NCI-H748 treated with DMSO at 0.1 percent for 48 hours (cell line): ENCODE data around the gene DTD1.

Experiments
- DNase-seq: peaks from one replicate; lab custom pipeline; 2025; lab: John Stamatoyannopoulos, UW

The DTD1 gene

GRCh38 chr20:18587665-18588573 lies at the start of gene DTD1:
TSS of gene DTD1 (plus strand) at chr20:18588054. CDS start at chr20:18588073, 19 bp downstream.
- DNase-seq: peak; percentile 95

GRCh38 chr20:18541741-18542140 lies 46.1 kb upstream of the DTD1 start:
- DNase-seq: no peak

DNA sequence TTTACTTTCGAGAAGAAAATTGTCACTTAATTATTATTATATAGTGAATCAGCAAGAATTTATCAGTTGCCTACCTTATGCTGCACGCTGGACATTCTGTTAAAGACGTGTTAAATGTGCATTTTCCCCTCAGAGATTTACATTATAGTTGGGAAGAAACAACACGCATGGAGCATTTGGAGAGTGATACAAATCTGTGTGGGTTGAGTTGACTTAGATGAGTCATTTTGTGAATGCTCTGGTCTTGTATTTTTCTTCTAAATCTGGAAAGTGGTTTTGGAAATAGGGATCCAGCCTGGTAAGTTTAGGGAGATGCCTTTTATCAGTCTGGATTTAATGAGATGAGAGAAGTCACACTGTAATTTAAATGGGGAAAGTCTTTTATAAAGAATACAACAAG lies 44.6 kb upstream of the DTD1 start:
- no peak for DNase-seq

DNA sequence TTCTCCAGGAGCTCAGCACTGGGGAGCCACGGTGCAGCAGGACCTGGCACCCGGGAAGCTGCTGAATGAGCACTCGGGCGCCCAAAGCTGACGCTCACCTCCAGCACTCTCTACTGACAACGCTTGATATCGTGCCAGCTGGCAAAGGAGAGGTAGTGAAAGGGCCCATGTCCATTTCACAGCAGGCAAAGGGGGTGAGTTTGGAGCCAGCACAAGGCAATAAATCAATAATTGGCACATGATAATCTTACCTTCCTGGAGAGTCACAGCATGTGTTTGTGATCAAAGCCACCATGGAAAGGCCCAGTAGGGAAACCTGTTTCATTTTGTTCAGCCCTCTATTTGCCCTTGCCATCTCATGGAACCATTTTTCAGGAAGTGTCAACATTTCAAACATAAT lies 43.9 kb upstream of the DTD1 start:
- peak; percentile 13 for DNase-seq

DNA sequence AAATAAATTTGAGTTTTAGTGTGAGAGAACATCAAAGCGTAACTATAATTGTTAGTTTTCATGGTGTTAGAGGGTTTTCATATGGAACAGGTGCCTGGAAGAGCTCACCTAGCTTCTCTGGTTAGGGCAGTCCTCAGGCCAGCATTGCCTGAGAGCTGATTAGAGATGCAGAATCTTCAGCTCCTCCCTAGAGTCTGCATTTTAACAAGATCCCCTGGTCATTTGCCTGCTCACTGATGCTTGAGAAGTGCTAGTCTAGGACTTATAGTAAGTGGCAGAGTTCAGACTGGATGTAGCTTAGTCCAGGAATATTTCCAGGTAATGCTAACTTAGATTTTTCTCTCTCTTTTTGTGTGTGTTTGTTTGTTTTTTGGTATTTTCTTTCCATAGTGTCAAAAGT lies 42.3 kb upstream of the DTD1 start:
- DNase-seq: no peak

GRCh38 chr20:18548465-18548864 lies 39.4 kb upstream of the DTD1 start:
- DNase-seq: no peak

GRCh38 chr20:18553746-18554145 lies 34.1 kb upstream of the DTD1 start:
- DNase-seq: no peak

DNA sequence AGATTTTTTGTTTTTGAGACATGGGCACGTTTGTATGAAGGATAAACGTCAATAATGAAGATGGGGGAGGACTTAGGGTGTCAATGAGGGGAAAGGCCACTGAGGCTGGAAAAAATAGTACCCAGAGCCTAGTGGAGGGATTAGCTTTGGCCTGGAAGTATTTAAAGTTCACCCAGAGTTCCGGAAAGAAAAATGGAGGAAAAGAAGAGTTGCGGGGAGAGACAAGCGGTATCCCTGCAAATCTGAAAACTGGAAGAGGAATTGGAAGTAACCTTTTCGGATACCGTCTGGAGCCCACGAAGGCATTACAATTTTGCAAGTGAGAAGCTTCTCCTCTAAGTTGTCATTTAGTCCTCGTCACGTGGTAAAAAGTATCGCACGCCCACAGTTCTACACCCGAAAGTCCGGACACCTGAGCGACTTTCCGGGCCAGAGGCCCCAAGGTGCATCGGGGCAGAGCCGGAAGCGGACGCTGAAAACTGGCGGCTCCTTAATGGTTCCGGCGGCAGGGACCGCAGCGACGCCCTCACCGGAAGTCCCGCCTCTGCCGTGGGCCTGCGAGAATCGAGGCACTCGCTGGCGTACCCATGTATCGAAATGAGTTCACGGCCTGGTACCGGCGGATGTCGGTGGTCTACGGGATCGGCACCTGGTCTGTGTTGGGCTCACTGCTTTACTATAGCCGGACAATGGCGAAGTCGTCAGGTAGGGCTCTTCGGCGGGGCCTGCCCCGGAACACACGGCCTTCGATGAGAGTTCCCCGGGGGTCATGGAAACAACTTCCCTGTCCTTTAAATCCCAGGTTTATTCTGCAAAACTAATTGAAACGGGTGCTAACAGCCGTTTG lies 20.7 kb upstream of the DTD1 start, which contains the start of gene SMIM26:
TSS of gene SMIM26 (plus strand) at position 541 of the 847 bp plus-strand sequence. CDS start at position 588, 47 bp downstream.
- DNase-seq: peak; percentile 90

DNA sequence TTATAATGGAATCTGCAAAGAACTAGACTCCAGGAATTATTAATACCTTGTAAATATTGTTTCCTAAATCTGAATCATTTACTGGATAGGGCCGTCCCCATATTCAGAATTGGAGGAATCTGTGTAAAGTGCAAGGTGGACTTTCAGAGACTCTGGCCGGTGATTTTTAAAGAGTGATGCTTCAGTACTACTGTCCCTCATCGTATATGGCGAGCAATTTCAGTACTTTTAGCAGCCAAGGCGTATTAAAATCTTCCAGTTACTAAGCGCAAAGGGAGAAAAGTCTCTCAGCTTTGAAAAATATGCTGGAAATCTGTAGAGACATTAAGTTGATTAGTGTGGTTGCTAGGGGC lies 20.1 kb upstream of the DTD1 start:
- no peak for DNase-seq

- DNase-seq: no peak
These were observed 16.8 kb upstream of the DTD1 start for GRCh38 chr20:18571009-18571408.

GRCh38 chr20:18571578-18571977 lies 16.3 kb upstream of the DTD1 start:
- no peak for DNase-seq

DNA sequence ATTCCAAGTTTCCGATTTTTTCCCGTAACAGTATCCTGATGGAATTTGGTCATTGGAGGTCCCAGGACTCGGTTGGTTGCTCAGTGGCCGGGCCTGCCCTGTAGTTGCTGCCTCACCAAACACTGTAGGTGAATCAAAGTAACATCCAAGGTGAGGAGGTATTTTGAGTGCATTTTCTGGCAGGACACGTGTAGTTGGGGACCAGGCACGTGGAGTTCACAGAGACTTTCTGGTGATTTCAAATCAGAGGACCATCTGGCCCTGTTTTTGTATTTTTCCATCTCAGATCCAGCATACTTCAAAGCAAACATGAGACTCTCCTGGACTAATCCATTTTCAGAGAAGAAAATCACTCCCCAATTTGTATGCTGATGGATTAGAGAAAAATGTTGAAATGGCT lies 9.9 kb upstream of the DTD1 start:
- DNase-seq: no peak

GRCh38 chr20:18578581-18578980 lies 9.3 kb upstream of the DTD1 start:
- DNase-seq: no peak

- no peak for DNase-seq
These were observed 7.8 kb upstream of the DTD1 start for GRCh38 chr20:18580012-18580411.

- no peak for DNase-seq
These were observed 2.7 kb upstream of the DTD1 start for GRCh38 chr20:18585134-18585533.

GRCh38 chr20:18588574-18588933 lies 700 bp downstream of the DTD1 start:
- no peak for DNase-seq

DNA sequence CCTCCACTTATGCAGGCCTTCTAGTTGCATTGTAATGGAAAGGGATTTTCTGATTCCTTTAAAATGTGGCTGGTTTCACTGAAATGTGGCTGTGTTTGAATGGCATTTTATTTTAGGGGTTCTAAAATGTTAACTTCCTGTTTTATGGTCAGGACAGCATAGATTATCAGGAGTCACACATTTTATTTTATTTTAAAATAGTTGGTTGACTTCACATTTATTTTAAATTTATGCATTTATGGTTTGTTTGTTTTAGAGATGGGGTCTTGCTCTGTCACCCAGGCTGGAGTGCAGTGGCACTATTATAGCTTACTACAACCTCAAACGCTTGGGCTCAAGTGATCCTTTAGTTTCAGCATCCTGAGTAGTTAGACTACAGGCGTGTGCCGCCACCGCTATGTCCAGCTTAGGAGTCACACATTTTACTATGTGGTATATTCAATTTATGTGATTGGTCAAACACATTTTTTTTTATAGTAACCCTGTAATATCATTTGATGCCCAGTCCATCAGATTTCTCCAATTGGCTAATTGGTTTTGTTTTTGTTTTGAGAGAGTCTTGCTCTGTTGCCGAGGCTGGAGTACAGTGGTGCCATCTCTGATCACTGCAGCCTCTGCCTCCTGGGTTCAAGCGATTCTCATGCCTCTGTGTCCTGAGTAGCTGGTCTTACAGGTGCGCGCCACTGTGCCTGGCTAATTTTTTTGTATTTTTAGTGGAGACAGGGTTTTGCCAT lies 2.3 kb downstream of the DTD1 start:
- DNase-seq: no peak

GRCh38 chr20:18596270-18596669 lies 8.4 kb downstream of the DTD1 start:
- no peak for DNase-seq

DNA sequence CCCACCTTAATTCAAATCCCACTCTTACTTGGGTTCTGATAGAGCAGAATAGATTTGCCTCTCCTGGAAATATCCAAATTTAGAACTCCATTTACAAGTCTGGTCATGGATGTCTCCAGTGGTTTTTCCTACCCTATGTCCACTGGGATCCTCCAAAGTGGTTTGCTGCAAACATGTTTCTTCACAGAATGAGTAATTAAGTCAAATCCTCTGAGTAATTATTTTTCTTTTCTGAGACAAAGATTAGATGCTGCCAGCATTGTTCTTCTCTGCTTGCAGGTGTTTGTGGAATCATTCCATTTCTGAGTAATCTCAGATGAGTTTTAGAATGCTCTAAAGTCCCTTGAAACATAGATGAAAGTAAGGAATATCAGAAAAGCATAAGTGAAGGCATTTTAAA lies 21.9 kb downstream of the DTD1 start:
- DNase-seq: no peak

DNA sequence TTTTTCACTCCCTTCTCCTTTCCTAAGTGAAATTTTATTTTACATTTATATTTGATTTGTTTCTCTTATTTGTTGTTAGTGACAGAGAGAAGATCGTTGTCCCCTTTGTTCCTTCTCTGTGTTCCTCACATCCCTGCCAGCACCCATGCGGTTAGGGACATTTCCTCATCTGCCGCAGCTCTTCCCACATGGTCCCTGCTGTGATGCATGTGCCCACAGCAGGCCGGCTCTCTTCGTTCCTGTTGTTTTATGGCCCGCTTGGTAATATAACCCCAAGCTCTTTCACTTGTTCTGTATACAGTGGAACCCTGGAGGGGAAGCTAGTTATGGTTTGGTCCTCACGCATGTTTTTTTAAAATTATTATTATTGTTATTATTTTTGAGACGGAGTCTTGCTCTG lies 23.6 kb downstream of the DTD1 start:
- no peak for DNase-seq

- DNase-seq: no peak
These were observed 25.7 kb downstream of the DTD1 start for GRCh38 chr20:18613553-18613952.

GRCh38 chr20:18614244-18614643 lies 26.4 kb downstream of the DTD1 start:
- DNase-seq: no peak
